ENCODE data around the gene NFIA. TPM values are rescaled to one million over a fixed set of nuclear protein-coding genes. Genes with fewer than 3 reads are reported as not detected.

NFIA gene
- total RNA-seq, 1 experiment from 2014 or later: 0.35 TPM

GRCh38 chr1:61046434-61046833 is 35.9 kb upstream of the NFIA start:
- H3K36me3 Mint-ChIP-seq (ENCODE audit: insufficient read depth in 1 of 3, low read depth in 3 of 3): no peaks in the 10 kb centered on the region; a peak in 1 of 7 replicates
- no peaks in the 10 kb centered on the region for H3K9me3 Mint-ChIP-seq
- Histone ChIP-seq H2BK12ac (ENCODE audit: insufficient read length, low read depth, low read length) (no peak overlapping the region), H3K9me3 (ENCODE audit: control insufficient read depth, low read depth, low read length) (no peaks in the 10 kb centered on the region), H3K27me3 (ENCODE audit: insufficient read depth, low read length) (peaks cover 7% of the 10 kb centered on the region; the same call in 1 of the 2 replicates), H4K91ac (ENCODE audit: insufficient read length, low read depth, low read length) (no peak overlapping the region), H3K56ac (ENCODE audit: insufficient read length, low read depth, low read length) (no peak overlapping the region), H4K8ac (replicated peaks; ENCODE audit: insufficient read length, low read depth, low read length) (no peak overlapping the region), H3K79me1 (ENCODE audit: insufficient read depth, low read depth, low read length, poor library complexity, severe bottlenecking) (no peaks in the 10 kb centered on the region), H3K23ac (ENCODE audit: insufficient read length, low read depth, low read length) (no peak overlapping the region), H3K4me2 (ENCODE audit: insufficient read depth, insufficient read length, low read length) (no peak overlapping the region), H3K9ac (ENCODE audit: extremely low read depth, insufficient read length, low read length) (no peak overlapping the region), H2BK20ac (ENCODE audit: low read depth, low read length, poor library complexity, severe bottlenecking) (no peak overlapping the region), H2BK5ac (ENCODE audit: insufficient read length, low read length) (no peak overlapping the region), H3K14ac (ENCODE audit: insufficient read depth, low read length) (no peak overlapping the region), H3T11ph (ENCODE audit: low read length) (no peak overlapping the region), H2AK5ac (ENCODE audit: insufficient read length, low read length) (no peak overlapping the region), H3K23me2 (ENCODE audit: insufficient read length, low read depth, low read length, poor library complexity, severe bottlenecking) (peaks cover 9% of the 10 kb centered on the region), H3K79me2 (ENCODE audit: insufficient read depth, low read length) (no peaks in the 10 kb centered on the region), H4K20me1 (ENCODE audit: control insufficient read depth, insufficient read depth, insufficient read length) (no peaks in the 10 kb centered on the region), H3K27ac (ENCODE audit: insufficient read length, low read depth, low read length) (no peak overlapping the region), H3K4ac (ENCODE audit: low read depth, low read length) (no peak overlapping the region), H3K4me1 (ENCODE audit: insufficient read depth, low read length) (no peaks in the 10 kb centered on the region; the same call in 1 of the 2 replicates), H3K18ac (ENCODE audit: insufficient read length, low read depth, low read length) (no peak overlapping the region), H2BK15ac (ENCODE audit: low read depth, low read length) (no peak overlapping the region), H4K5ac (ENCODE audit: insufficient read length, low read depth, low read length) (no peak overlapping the region), H2BK120ac (ENCODE audit: low read depth, low read length, poor library complexity, severe bottlenecking) (no peak overlapping the region), H2AFZ (ENCODE audit: low read length) (no peak overlapping the region)
- peaks cover 56% of the 10 kb centered on the region for H3K27me3 Mint-ChIP-seq (ENCODE audit: low read depth)
- no peak overlapping the region for H3K4me3 Mint-ChIP-seq
- TF ChIP-seq CTCF (conservative IDR thresholded peaks at IDR 0.05): no peak
- H3K27ac Mint-ChIP-seq: no peak overlapping the region
- no peak for DNase-seq
- H3K4me1 Mint-ChIP-seq: peaks cover 10 to 15% of the 10 kb centered on the region in 2 experiments
- no CpG with 5 or more reads among the region's 3 CpGs for WGBS (ENCODE audit: extremely low coverage, insufficient read length, low lambda C conversion rate)

Data from H9 (cell line).